PC-3 (cell line): ENCODE data around the gene PCDHGA5.
"Not testable (repeated sequence)": the region's sequence is repeated elsewhere in the genome, so short reads cannot be mapped to it uniquely, and the experiment has no call there.

Source experiments
- CTCF ChIP-seq: fragments of 300-600 bp; sonication (generic); conservative IDR thresholded peaks from 2 replicates; pipeline ENCODE4 v1.5.1; 2017; ENCODE audit warnings: antibody characterized with exemption, low read depth, mild to moderate bottlenecking, low read length
- EZH2 ChIP-seq: fragments of 300-600 bp; sonication (generic); IDR thresholded peaks from one replicate; pipeline ENCODE4 v1.6.1; 2017; ENCODE audit warnings: antibody characterized with exemption, mild to moderate bottlenecking, low read length; ENCODE audit not compliant: unreplicated experiment

- TF ChIP-seq CTCF, EZH2: not testable (repeated sequence)
Measured at GRCh38 chr5:141346017-141346416, 17.9 kb upstream of the PCDHGA5 start.
